ENCODE results near the gene KLC3.

Gene KLC3

DNA sequence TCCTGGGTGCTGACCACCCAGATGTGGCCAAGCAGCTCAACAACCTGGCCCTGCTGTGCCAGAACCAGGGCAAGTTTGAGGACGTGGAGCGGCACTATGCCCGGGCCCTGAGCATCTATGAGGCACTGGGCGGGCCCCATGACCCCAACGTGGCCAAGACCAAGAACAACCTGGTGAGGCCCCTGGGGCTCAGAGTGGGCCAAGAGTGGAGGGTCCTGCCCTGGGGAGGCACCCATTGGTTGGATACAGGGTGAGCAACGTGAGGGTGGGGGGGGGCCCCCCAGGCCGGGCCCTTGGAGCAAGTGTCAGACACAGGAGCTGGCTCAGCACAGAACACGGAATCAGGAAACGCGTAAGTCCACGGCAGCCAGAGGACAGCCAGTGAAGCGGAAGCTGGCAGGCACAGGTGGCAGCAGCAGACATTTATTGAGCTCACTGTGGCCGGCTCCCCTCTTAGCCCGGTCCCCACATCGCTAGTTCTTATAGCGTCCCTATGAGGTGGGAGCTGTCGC is 8.9 kb downstream of the KLC3 start:
- no peak for DNase-seq

DNA sequence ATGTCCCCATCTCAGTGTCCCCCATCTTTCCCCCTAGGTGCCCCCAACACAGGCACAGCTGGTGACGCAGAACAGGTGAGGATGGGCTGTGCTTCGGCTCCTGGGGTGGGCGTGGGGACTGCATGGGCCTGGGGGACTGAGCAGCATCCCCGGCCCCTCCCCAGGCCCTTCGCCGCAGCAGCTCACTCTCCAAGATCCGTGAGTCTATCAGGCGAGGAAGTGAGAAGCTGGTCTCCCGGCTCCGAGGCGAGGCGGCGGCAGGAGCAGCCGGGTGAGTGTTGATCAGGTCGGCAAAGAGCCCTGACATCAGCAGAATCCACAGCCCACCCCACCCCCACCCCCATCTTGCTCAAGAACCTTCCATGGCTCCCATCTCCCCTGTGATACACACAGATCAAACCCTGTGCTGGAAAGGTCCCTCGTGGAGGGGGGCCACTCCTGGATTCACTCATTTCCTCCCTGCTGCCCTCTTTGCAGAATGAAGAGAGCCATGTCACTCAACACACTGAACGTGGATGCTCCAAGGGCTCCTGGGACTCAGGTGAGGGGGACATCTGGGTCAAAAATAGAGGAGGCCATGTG is 10.0 kb downstream of the KLC3 start:
- no peak for DNase-seq

DNA sequence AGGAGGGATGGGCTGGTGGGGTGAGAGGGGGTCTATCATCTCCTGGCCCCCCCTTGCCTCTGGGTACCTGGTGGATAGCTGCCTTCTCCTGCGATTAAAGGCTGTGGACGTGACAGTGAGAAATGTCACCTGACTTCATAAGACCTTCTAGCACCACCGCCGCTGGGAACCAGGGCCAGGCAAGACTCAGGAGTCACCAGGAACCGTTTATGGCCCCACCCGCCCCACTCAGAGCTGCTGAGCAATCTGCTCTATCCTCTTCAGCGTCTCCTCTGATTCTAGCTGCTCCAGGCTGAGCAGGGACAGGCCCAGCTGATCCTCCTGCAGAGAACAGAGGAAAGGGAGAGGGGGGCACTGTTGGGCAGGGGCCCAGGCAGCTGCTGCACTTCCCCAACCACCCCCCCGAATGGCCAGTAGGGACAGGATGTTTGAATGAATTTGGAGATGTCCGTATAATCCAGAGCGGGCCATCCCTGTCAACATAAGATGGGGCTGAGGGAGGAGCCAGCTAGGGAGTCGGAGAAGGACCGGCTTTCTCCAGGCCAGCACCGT is 10.9 kb downstream of the KLC3 start:
- no peak for DNase-seq

DNA sequence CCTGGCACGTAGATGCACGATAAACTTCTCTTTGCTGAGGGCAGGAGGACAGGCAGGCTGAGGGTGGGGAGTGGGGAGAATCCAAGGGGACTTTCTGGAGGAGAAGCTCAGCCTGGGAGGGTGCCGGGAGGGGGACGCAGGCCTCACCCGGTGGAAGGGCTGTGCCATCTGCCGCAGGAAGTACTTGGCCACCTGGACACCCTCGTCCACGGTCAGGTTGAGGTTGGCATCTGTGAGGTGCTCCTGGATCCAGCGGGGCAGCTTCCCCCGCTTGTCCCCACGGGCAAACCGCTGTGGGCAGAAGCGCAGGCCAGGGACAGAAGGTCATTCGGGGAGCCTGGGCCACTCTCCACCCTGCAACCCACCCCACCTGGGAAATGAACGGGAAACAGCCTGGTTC is 11.5 kb downstream of the KLC3 start:
- no peak for DNase-seq

DNA sequence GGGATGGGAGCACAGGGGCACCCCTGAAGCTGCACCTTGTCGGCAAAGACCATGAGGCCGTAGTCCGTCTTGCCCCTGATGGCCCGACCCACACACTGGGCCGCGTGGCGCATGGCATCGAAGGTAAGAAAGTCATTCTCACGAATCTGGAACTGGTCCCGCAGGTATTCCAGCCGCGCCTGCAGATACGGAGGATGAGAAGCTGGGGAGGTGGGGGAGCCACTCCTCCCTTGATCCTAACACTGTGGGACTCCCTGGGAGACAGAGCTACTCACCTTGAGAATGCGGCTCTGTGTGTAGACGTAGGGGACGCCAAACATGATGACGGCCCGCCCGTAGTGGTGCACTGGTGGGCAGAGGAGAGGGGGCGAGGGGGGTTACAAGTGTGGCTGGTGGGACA is 11.9 kb downstream of the KLC3 start:
- DNase-seq = no peak

DNA sequence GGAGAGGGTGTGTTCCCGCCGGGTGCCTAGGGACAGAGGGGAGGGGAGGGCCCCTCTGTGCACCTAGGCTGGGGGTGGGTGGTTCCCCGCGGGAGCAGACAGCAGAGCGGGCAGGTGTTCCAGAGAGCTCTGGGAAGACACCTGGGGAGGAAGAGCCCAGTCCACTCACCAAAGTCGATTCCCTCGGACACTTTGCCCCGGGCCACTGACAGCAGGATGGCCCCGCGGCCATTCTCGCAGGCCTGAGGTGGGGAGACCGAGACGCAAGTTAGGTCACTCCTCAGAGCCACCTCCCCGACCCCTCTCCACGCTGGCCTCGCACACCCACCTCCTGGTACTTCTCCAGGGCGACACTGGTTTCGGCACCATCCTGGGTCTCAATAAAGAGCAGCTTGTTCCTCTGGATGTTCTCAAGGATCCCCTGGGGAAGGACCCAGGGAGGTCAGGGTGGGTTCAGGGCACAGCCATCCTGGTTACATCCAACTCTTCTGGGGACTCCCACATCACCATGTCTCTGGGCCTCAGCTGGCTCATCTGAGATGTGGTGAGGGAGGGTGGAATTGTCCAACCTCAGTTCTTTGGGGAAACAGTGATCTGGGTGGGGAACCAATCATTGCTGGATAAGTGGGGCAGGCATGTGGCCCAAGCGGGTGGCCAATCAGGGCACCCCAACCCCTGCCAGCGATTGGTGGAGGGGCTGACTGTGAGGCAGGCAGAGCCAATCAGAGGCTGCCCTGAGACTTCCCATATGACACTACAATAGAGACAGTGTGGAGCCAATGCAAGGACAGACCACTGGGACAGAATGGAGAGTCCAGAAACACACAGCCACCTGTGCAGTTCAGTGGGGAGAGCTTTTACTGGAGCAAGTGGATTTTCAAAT is 12.6 kb downstream of the KLC3 start:
- no peak for DNase-seq

DNA sequence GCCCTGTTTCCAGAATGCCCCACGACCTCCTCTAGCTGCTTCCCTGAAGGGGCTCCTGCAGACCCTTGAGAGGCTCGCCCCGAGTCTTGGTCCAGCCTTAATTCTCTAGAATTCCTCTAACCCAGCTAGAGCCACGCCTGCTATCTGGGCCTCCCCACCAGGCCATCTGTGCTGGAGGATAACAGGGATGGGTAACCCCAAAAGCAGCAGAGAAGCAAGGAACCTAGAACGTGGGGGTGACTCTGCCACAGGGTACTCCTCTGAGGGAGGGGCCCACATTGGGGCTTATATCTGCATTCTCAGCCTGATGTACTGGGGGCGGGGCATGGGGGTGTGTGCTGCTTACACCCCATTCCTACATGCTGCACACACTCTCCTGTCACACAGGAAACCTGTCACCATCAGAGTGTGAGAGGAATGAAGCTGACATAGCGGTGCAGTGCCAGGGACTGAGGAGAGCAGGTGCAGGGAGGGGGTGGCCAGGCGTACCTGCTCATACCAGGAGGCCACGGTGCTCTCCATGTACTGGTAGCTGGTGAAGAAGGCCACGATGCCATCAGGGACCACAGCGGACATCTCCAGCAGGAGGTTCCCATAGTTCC is 13.8 kb downstream of the KLC3 start:
- DNase-seq = no peak

DNA sequence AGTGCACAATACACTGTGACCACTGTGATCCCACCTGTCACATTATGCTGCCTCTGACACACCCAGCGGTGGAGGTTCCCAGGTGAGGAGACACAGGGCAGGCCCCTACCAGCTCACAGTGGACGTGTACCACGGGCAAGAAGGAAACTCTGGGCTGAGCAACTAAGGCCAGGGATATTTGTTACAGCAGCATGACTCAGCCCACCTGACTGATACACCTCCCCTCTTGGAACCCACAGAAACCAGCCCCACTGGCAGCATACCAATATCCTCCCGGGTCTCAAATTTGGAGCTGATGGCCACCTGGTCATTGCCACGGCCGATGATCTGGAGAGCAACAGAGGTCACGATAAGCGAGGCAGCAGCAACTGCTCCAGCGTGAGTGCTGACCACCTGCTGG is 14.9 kb downstream of the KLC3 start:
- no peak for DNase-seq

DNA sequence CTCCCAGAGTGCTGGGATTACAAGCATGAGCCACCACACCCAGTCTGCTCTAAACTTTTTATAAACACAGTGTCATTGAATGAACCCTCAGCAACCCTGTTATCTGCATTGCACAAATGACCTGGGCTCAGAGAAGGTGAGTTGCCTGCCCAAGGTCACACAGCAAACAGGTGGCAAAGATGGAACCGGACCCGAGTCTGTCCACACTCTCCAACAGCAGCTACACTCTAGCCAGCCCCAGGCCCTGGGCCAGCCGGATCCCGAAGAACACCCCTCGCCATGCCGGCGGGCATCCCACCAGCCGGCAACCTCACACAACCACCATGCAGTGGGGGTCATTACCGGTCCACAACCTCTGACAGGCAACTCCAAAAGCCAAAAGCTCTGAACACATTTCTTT is 15.4 kb downstream of the KLC3 start:
- no peak for DNase-seq

DNA sequence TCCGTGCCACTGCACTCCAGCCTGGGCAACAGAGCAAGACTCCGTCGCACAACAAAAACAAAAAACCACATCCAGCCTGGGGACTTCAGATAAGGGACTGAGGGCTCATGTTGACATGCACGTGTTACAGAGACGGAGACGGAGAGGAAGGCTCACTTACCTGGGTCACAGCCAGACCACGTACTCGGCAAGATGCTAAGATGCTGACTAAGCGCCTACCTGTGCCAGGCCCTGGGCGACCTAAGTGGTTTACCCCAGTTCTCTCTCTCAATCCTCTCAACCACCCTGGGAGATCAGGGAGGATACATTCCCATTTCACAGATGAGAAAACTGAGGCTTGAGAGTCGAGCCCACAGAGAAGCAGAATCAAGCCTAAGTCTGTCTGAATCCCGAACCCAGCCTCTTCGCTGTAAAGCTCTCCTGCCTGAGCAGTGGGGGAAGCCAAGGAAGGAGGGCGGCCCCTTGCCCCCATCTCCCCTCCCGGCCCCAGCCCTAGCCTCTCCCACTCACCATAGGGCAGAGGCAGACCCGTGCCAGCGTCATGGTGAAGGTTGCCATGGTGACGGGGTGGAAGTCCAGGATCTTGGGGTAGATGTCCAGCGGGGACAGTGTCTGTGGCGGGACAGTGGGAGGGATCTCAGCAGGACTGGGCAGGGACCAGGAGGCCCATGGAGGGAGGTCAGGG is 16.4 kb downstream of the KLC3 start:
- no peak for DNase-seq

DNA sequence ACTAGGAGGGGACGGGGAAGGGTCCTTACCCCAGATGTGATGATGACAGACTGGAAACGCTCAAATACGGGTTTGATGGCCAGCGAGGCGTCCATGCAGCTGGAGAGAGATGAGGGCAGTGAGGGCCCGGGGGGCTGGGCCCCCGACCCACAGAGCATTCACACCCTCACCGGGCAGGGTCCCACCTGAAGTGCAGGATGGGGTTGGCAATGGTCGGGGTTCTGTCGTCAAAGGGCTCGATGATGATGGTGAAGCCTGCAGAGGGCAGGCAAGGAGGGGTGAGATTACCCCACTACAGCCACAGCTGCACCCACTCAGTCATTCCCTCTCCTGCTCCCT is 16.9 kb downstream of the KLC3 start:
- no peak for DNase-seq

DNA sequence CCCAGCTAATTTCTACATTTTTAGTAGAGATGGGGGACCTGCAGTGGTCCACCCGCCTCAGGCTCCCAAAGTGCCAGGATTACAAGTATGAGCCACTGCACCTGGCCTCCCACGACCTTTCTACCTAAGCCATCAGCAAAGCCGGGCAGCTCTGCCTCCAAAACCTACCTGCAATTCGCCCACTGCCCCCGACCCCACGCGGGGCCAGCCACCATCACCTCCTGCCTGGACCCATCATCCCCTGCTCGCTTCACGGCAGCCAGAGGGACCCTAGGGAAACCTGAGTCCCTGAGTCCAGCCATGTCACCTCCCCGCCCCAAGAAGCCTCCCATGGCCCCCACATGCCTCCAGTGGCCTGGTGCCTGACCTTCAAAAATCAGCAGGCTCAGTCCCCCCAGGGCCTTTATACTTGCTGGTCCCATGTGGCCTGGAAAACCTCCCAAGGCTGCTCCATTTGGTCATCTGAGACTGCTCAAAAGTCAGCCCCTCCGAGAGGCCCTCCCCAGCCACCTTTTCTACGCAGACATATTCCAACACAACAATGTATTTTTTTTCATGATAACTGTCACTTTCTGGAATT is 17.8 kb downstream of the KLC3 start:
- no peak for DNase-seq

DNA sequence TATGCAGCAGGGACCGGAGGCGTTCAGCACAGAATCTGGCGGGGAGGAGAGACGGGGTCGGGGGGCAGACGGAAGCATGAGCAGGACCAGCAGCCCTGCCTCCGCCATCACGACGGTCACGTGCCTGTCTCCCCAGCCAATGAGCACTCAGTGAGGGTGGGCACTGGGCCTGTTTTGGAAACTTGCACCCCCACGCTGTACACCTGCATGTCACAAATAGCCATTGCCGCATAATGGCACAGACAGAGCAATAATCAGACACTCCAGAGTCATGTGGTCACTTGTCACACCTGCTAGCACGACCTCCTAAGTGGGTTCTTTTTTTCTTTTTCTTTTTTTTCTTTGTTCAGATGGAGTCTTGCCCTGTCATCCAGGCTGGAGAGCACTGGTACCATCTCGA is 21.1 kb downstream of the KLC3 start:
- DNase-seq = no peak

DNA sequence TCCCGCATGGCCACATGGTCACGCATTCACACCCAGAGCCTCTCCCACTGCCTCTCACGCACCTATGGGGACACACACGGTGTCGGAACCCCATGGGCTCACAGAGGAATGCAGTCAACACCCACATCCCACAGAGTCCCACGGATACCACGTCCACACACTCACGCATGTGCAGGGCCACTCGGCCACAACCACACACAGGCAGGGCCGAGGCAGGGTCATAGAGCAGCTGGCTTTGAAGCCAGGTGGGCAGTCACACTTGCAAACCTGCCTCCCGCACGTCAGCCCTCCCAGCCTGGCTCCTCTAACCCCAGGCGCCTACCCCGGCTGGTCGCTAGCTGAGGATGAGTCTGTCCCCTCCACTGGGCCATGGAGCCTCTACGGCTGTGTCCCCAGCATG is 21.7 kb downstream of the KLC3 start:
- no peak for DNase-seq

DNA sequence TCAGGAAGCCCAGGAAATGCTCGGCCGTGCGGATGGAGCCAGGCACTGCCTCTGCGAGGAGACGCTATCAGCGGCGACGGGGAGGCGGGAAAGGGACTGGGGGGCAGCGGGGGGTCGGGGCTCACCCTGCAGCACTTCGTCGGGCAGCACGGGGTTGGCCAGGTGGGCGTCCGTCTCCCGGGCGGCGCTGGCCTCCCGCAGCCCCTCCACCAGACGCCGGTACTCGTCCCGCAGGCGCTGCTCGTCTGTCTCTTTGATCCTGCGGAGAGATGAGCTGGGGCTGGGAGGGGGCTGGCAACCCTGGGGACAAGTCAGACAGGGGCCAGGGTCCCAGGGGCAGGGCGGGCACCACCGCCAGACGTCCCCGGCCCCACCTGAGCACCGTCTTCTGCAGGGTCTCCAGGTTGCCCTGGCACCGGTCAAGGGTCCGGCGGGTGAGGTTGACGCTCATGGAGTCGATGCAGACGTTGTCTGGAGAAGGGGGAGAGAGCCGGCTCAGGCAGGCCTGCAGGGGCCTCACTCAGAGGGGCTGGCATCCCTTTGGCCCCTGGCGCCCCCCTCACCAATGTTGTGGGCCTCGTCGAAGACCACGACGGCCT is 23.4 kb downstream of the KLC3 start:
- DNase-seq = no peak

DNA sequence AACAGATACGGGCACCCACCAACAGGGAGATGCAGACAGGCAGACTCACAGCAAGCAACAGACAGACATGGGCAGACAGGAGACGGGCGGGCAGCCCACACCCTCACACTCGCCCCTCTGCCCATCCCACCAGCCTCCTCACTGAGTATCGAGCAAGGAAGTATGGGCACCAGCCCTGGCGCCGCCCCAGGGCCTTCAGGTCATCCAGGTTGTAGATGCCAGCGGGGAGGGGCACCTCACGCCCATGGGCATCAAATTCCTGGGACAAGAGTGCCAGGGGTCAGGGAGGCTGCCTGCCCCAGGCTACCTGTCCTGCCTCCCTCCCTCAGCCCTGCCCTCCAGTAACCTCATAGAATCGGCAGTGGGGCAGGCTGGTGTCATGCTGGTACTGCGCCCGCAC is 24.1 kb downstream of the KLC3 start:
- DNase-seq = no peak

DNA sequence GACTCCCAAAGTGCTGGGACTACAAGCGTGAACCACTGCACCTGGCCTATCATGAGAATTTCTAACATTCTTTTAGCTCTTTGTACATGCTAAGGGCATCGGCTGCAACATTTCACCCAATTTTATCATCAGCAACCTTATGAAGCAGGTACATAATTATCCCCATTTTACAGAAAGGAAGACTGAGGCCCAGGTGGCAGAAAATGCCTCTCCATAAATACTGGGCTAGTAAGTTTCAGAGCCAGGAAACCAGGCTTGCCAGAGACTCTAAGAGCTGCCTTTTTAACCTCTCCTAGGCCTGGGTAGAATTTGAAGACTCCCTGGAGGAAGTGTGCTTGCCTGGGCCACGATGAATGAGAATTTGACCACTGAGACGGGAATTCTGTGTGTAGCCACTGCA is 27.6 kb downstream of the KLC3 start:
- no peak for DNase-seq

DNA sequence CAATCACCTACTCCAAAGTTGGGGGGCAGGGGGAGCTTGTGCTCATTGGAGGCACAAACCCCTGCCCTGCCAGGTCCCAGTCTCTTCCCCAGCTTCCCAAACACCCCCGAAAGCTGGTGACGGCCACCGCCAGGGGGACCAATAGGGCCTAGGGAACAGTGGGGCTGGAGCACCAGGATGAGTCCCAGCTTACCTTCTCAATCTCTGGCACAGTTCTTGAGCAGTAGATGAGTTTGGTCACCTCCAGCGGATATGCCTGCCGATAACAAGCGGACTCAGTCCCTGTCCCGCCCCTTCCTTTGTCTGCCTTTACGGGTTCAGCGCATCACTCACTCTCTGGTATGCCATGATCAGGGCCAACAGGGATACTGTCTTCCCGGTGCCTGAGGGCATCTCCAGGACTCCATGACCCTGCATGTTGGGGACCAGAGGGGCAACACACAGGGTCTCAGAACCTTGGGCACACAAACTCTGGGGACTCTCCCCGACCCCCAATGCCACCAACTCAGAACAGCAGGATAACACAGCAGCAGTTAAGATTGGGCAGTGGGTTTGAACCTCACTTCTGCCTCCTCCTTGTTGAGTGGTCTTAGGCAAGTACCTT is 28.3 kb downstream of the KLC3 start:
- DNase-seq = no peak

DNA sequence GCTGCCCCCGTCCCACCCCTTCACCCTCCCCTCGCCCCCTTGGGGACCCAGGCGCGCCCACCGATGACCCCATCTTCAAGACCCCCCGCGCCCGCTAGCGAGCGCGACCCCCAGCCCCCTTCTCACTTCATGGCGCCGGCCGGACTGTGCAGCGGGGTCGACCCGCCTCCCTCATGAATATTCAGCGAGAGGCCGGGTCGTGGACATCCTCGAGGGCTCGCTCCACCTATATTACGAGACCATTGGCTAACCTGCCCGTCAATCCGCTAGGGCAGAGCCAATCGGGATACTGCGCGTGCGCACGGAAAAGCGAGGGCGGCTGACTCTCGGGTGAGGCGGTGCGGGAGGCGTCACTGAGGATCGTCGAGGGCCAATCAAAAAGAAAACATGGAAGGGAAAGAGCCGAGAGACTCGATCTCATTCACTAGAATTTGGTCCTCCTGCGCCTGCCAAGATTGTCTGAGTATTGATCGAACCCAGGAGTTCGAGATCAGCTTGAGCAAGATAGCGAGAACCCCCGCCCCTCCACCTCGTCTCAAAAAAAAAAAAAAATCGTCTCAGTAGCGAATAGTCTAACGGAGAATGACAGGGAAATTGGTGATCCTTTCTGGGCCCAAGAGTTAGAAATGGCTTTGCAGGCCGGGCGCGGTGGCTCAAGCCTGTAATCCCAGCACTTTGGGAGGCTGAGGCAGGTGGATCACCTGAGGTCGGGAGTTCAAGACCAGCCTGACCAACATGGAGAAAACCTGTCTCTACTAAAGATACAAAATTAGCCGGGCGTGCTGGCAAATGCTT is 30.1 kb downstream of the KLC3 start, which contains the start of gene ERCC2:
Gene ERCC2, minus strand, starts transcription at position 164 of the 795 bp plus-strand sequence. Its CDS starts 33 bp downstream, at position 131.
- DNase-seq = peak; percentile 100

DNA sequence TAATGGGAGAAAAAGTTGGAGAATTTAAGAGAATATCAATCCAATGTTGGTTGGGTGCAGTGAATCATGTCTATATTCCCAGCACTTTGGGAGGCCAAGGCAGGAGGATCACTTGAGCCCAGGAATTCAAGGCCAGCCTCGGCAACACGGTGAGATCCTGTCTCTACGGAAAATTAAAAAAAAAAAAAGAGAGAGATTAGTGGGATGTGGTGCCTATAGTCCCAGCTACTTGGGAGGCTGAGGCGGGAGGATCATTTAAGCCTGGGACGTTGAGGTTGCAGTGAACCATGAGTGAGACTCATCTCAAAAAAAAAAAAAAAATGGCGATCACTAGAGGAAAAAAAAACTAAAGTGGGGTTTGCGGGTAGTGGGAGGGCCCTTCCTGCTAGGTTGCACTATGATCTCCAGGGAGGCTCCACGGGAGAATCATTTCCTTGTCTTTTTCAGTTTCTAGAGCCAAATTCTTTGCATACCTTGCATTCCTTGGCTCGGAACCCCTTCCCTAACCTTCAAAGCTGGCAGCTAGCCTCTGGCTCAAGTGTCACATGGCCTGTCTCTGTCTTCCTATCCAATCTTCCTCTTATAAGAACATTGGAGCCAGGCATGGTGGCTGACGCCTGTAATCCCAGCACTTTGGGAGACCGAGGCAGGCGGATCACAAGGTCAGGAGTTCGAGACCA is 35.6 kb downstream of the KLC3 start:
- no peak for DNase-seq

Measured in activated effector memory CD4-positive, alpha-beta T cell treated with anti-CD3 and anti-CD28 coated beads, Interleukin-2, amount 50 U/mL, for 16 hours (primary cell).